DOHH2 (cell line): ENCODE measurements around the gene KCNK6.

Experiments
- H3F3A ChIP-seq: fragments of 200-600 bp; sonication (generic), shearing (Covaris generic); 2 replicates; pipeline ENCODE4 v1.6.0; 2016; ENCODE audit warnings: antibody characterized with exemption, mild to moderate bottlenecking; ENCODE audit not compliant: control insufficient read depth, insufficient read depth
- H3K27ac ChIP-seq: fragments of 200-600 bp; sonication (generic); 2 replicates; pipeline ENCODE4 v1.5.1; 2014; ENCODE audit warnings: low read depth, mild to moderate bottlenecking, low read length, moderate library complexity
- H3K27me3 ChIP-seq: fragments of 200-600 bp; sonication (generic); 2 replicates; pipeline ENCODE4 v1.6.1; 2014; ENCODE audit warnings: mild to moderate bottlenecking, low read length, mixed read lengths; ENCODE audit not compliant: control insufficient read depth
- H3K36me3 ChIP-seq: fragments of 200-600 bp; sonication (generic); 2 replicates; pipeline ENCODE4 v1.6.1; 2014; ENCODE audit warnings: mild to moderate bottlenecking, low read length, moderate library complexity, mixed read lengths; ENCODE audit not compliant: control insufficient read depth
- H3K4me1 ChIP-seq: fragments of 200-600 bp; sonication (generic); 2 replicates; pipeline ENCODE4 v1.6.1; 2014; ENCODE audit warnings: mild to moderate bottlenecking, low read length, mixed read lengths; ENCODE audit not compliant: control insufficient read depth
- H3K4me2 ChIP-seq: fragments of 200-600 bp; sonication (generic); 2 replicates; pipeline ENCODE4 v1.6.0; 2014; ENCODE audit warnings: mild to moderate bottlenecking, low read length, moderate library complexity
- H3K4me3 ChIP-seq: fragments of 200-600 bp; sonication (generic); 2 replicates; pipeline ENCODE4 v1.5.1; 2014; ENCODE audit warnings: mild to moderate bottlenecking, low read length, mixed read lengths
- H3K79me2 ChIP-seq: fragments of 200-600 bp; sonication (generic); 2 replicates; pipeline ENCODE4 v1.6.1; 2014; ENCODE audit warnings: mild to moderate bottlenecking, low read length, mixed read lengths; ENCODE audit not compliant: control insufficient read depth
- H3K9me2 ChIP-seq: fragments of 200-600 bp; sonication (generic); replicated peaks from 2 replicates; pipeline ENCODE4 v1.6.1; 2014; ENCODE audit warnings: mild to moderate bottlenecking, low read length, mixed read lengths; ENCODE audit not compliant: control insufficient read depth
- H3K9me3 ChIP-seq: fragments of 200-600 bp; sonication (generic); 2 replicates; pipeline ENCODE4 v1.6.1; 2014; ENCODE audit warnings: antibody characterized with exemption, low read length, mixed read lengths; ENCODE audit not compliant: control insufficient read depth, insufficient read depth
- H4K20me1 ChIP-seq: fragments of 200-600 bp; sonication (generic); 2 replicates; pipeline ENCODE4 v1.6.0; 2014; ENCODE audit warnings: low read depth, mild to moderate bottlenecking, antibody characterized with exemption, low read length, moderate library complexity; ENCODE audit not compliant: control insufficient read depth, insufficient read depth
- EZH2phosphoT487 ChIP-seq: fragments of 200-600 bp; sonication (generic); IDR thresholded peaks from 2 replicates; pipeline ENCODE4 v1.6.1; 2017; ENCODE audit warnings: borderline replicate concordance, mild to moderate bottlenecking, antibody characterized with exemption, low read length, moderate library complexity, mixed read lengths
- TF ChIP-seq, protein P1 (sequence below): fragments of 200-600 bp; sonication (generic); IDR thresholded peaks from one replicate; pipeline ENCODE4 v1.5.1; 2014; ENCODE audit warnings: antibody characterized with exemption, mild to moderate bottlenecking, low read depth, low read length; ENCODE audit not compliant: poor library complexity, severe bottlenecking

The KCNK6 gene

DNA sequence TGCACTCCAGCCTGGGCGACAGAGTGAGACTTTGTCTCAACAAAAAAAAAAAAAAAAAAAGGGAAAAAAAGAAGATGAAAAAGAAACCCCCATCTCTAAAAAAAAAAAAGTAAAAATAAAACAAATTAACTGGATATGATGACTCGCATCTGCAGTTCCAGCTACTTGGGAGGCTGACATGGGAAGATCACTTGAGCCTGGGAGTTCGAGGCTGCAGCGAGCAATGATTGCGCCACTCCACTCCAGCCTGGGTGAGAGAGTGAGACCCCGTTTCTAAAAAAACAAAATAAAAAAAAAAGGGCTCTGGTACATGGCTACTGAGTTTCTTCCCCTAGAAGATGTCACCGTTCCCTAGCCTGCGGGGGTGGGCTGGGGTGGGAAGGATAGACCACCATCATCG is 13.6 kb downstream of the KCNK6 start:
- no peak overlapping the region for H3K4me2 ChIP-seq

DNA sequence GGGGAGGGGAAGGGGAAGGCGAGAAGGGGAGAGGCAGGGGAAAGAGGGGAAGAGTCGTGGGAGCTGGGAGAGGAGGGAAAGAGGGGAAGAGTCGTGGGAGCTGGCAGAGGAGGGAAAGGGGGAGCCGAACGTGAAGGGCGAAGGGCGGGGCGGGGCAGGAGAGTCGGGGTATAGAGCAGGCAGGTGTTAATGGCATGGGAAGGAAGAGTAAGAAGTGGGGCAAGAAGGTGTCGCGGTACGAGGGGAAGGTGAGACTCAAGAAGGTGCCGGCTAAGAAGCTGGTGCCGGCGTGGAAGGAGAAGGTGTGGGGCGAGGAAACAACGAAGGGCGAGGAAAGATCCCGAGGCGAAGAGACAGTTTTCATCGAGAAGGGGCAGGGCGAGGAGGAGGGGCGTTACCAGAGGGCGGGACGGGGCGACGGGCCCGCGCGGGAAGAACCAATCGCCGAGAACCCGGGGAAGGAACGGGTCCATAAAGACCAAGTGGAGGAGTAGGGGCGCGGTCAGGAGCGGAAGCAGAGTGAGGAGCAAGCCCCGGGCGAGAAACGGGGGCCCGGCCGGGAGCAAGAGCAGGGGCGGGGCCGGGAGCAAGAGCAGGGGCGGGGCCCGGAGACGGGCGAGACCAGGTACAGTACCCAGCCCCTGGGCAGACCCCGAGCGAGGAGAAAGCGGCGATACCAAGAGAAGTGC is 16.4 kb downstream of the KCNK6 start:
- H3K27me3 ChIP-seq: no peaks in the 10 kb centered on the region
- peaks cover 8% of the 10 kb centered on the region for H3K4me1 ChIP-seq
- H3K4me2 ChIP-seq: peak overlapping the region; percentile 97
- no peaks in the 10 kb centered on the region for H3K79me2 ChIP-seq
- TF ChIP-seq, protein P1, sequence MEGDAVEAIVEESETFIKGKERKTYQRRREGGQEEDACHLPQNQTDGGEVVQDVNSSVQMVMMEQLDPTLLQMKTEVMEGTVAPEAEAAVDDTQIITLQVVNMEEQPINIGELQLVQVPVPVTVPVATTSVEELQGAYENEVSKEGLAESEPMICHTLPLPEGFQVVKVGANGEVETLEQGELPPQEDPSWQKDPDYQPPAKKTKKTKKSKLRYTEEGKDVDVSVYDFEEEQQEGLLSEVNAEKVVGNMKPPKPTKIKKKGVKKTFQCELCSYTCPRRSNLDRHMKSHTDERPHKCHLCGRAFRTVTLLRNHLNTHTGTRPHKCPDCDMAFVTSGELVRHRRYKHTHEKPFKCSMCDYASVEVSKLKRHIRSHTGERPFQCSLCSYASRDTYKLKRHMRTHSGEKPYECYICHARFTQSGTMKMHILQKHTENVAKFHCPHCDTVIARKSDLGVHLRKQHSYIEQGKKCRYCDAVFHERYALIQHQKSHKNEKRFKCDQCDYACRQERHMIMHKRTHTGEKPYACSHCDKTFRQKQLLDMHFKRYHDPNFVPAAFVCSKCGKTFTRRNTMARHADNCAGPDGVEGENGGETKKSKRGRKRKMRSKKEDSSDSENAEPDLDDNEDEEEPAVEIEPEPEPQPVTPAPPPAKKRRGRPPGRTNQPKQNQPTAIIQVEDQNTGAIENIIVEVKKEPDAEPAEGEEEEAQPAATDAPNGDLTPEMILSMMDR: no peak
- no peak for TF ChIP-seq EZH2phosphoT487
- H3K4me3 ChIP-seq: peak overlapping the region; percentile 90
- no peaks in the 10 kb centered on the region for H3K36me3 ChIP-seq
- peaks cover 3% of the 10 kb centered on the region; the same call in 1 of the 2 replicates for H3F3A ChIP-seq
- no peaks in the 10 kb centered on the region for H4K20me1 ChIP-seq
- H3K9me2 ChIP-seq: no peaks in the 10 kb centered on the region
- H3K27ac ChIP-seq: peak overlapping the region; percentile 78
- H3K9me3 ChIP-seq: no peaks in the 10 kb centered on the region

More for the DNA sequence above, 13.6 kb downstream of the KCNK6 start:
- Histone ChIP-seq H3K9me3 (no peaks in the 10 kb centered on the region), H3K4me1 (peaks cover 8% of the 10 kb centered on the region), H3F3A (peaks cover 3% of the 10 kb centered on the region; the same call in 1 of the 2 replicates), H3K27me3 (no peaks in the 10 kb centered on the region), H3K9me2 (no peaks in the 10 kb centered on the region), H3K36me3 (no peaks in the 10 kb centered on the region), H4K20me1 (no peaks in the 10 kb centered on the region), H3K79me2 (no peaks in the 10 kb centered on the region), H3K4me3 (no peak overlapping the region), H3K27ac (no peak overlapping the region)
- TF ChIP-seq, protein P1: no peak
- no peak for TF ChIP-seq EZH2phosphoT487

DNA sequence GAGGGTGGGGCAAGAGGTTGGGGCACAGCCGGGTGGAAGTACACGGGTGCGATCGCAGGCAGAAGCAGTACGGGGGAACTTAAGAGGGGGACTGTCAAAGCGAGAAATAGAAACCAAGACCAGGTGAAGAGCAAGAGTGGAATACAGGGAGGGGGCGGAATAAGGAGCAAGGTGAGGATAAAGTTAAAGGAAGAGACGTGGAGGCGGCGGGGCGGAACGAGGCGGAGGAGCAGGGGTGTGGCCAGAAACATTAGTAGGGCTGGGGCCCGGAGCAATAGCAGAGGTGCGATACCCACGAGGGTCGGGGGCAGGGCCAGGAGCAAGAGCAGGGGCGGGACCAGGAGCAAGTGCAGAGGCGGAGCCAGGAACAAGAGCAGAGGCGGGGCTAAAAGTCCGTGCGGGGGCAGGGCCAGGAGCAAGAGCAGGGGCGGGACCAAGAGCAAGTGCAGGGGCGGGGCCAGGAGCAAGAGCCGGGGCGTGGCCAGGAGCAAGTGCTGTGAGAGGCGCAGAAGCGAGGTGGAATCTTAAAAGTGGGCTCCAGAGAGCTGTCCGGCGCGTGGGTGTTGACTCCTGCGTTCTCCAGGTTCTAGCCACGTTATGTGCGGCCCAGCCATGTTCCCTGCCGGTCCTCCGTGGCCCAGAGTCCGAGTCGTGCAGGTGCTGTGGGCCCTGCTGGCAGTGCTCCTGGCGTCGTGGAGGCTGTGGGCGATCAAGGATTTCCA is 17.2 kb downstream of the KCNK6 start:
- no peak for TF ChIP-seq EZH2phosphoT487
- TF ChIP-seq, protein P1: no peak
- no peaks in the 10 kb centered on the region for H3K9me3 ChIP-seq
- H3K4me1 ChIP-seq: peaks cover 8% of the 10 kb centered on the region
- no peaks in the 10 kb centered on the region for H3K9me2 ChIP-seq
- no peaks in the 10 kb centered on the region for H3K79me2 ChIP-seq
- peak overlapping the region; percentile 97 for H3K4me2 ChIP-seq
- no peaks in the 10 kb centered on the region for H4K20me1 ChIP-seq
- no peaks in the 10 kb centered on the region for H3K27me3 ChIP-seq
- peak overlapping the region; percentile 90 for H3K4me3 ChIP-seq
- H3K36me3 ChIP-seq: no peaks in the 10 kb centered on the region
- H3K27ac ChIP-seq: peak overlapping the region; percentile 78
- peaks cover 3% of the 10 kb centered on the region; the same call in 1 of the 2 replicates for H3F3A ChIP-seq
